Rectal smooth muscle tissue (tissue), 1 donor: Measurements from ENCODE around the gene MFSD6L.
"Not testable (repeated sequence)": the region's sequence is repeated elsewhere in the genome, so short reads cannot be mapped to it uniquely, and the experiment has no call there.

Experiments
- H3K27ac ChIP-seq: one replicate; pipeline ENCODE4 v1.7.0; 2013; ENCODE audit warnings: low read depth, low read length, inconsistent platforms
- H3K27me3 ChIP-seq: one replicate; pipeline ENCODE4 v1.7.0; 2013; ENCODE audit warnings: low read length; ENCODE audit not compliant: control insufficient read depth, insufficient read depth
- H3K36me3 ChIP-seq: one replicate; pipeline ENCODE4 v1.7.0; 2013; ENCODE audit warnings: low read length; ENCODE audit not compliant: control insufficient read depth, insufficient read depth
- H3K4me1 ChIP-seq: one replicate; pipeline ENCODE4 v1.7.0; 2013; ENCODE audit warnings: low read length; ENCODE audit not compliant: control insufficient read depth, insufficient read depth
- H3K4me3 ChIP-seq: one replicate; pipeline ENCODE4 v1.7.0; 2013; ENCODE audit warnings: low read length
- H3K9ac ChIP-seq: one replicate; pipeline ENCODE4 v1.7.0; 2013; ENCODE audit warnings: low read length

Gene MFSD6L

DNA sequence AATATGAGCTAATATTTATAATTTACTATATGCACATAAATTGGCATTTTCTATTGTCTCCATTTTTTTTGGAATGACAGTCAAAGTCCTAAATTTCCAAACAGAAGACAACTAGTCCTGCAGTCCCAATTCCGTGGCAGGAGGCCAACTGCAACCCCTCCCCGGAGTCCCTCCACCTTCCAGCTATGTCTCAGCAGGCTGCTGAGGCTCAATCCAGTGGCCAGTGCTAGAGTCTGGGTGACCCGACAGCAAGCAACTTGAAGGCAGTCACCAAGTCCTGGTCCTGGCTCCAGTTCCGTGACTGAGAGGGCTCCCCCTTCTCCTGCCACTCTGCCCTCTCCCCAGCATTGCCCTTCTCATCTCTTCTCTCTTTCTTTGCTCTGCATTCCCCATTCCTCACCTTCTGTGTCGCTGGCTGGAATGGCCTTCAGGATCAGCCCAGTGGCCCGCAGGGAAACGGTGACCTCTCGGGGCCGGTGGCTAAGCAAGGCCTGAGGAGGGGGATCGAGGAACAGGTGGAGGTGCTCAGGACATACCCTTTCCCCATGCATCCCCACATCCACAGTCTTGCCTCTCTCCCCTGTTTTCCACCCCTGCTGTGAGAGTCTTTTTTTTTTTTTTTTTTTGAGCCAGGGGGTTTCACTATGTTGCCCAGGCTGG is 22.4 kb upstream of the MFSD6L start:
- Histone ChIP-seq H3K4me1 (no peaks in the 10 kb centered on the region), H3K4me3 (no peak overlapping the region), H3K9ac (no peak overlapping the region), H3K27me3 (no peaks in the 10 kb centered on the region), H3K27ac (no peak overlapping the region), H3K36me3 (no peaks in the 10 kb centered on the region)

DNA sequence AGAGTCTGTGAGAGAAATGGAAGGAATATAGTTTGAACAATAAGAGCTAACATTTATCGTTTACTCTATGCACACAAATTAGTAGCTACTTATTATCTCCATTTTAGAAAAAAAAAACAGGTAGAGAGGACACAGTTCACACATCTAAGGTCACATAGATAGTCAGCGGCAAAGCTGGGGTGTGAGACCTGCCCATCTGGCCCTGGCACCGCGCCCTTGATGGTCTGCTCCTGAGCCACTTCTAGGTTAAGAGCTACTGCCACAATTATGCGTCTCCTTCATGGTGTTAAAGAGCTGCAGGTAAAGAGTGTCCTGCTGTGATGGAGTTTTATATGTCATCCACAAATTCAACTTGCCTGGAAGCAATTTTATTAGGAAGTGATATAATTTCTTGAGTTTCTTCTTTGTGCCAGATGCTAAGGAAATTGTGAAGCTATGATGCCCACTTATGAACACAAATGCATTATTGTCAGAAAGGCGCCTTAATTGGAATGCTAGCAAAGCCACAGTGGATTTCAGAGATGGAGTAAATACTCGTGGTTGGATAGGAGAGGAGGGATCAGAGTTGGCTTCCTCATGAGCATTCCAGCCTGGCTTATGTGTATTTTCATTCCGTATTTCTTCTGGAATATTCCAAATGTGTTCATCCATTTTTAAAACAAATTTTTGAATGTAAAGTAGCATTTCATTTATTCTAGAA is 21.3 kb upstream of the MFSD6L start:
- Histone ChIP-seq H3K27me3 (no peaks in the 10 kb centered on the region), H3K4me1 (no peaks in the 10 kb centered on the region), H3K36me3 (no peaks in the 10 kb centered on the region), H3K27ac (no peak overlapping the region), H3K4me3 (no peak overlapping the region), H3K9ac (no peak overlapping the region)

DNA sequence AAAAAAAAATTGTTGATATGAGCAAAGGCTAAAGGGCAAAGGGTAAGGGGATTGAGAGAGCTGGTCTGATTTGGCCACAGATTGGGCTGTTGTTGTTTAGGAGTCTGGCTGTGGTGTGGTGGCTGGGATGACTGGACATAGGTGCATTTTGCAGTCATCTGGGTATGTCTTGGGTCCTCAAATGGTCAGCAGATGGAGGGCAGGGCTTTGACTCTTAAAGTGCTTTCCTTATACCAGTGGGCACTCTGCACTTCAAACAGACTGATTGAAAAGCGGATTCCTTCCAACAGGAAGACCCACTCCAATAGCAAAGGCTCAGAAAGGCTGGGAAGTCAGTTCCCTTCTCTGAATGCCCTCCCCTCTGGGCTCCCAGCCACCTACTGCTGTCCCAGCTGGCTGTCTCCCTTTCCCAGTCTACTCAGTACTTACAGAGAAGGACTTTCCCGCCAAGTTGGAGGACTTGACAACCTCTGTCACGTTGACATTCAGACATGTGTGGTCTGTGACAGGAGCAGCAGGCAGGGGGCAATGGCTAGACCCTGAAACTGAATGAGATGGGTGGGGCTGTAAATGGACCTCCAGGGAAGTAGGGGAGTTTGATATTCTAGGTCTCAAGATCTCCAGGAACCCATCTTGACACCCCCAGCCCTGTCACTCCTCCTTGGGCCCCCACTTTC is 19.6 kb upstream of the MFSD6L start:
- Histone ChIP-seq H3K36me3 (no peaks in the 10 kb centered on the region), H3K4me1 (no peaks in the 10 kb centered on the region), H3K9ac (no peak overlapping the region), H3K27me3 (no peaks in the 10 kb centered on the region), H3K4me3 (no peak overlapping the region), H3K27ac (no peak overlapping the region)

DNA sequence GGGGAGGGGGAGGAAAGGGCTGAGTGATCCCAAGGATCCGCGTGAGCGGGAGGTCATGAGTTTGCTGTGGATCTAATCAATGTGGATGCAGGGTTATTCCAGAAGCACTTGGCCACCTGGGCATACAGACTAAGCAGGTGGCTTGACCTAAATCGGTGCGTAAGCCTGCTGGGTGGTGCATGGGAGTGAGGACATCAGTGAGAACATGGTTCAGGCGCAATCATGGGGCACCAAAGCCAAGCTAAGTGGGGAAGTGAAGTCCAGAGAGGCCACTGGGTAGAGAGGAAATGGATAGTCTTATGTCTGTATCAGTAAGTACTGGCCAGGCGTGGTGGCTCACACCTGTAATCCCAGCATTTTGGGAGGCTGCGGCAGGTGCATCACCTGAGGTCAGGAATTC is 18.9 kb upstream of the MFSD6L start:
- Histone ChIP-seq H3K4me3 (no peak overlapping the region), H3K36me3 (no peaks in the 10 kb centered on the region), H3K9ac (no peak overlapping the region), H3K27me3 (no peaks in the 10 kb centered on the region), H3K4me1 (no peaks in the 10 kb centered on the region), H3K27ac (no peak overlapping the region)

DNA sequence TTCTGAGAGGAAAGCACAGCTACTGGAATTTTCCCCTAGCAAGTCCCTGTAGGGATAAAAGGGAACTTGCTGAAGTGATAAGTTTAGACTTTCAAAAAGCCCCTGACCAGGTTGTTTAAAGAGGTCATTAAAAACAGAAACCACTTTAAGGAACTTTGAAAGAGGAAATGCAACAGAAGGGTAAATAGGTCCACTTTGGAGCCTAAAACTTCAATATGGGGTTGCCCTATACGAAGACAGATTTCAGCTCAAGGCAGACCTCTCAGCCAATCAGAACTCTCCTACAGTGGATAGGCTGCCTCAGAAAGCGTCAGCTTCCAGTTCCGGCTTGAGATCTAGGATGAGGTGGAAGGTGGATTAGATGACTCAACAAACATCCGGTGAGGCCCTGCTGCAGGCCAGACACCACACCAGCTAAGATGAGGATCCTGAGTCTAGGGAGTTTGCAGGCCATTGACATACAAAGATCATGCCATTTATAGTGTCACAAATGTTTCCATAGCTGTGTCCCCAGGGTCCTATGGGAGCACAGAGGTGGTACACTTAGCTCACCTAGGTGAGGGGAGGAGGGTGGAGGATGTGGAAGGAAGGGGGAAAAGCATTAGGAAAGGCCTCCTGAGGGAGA is 7.9 kb upstream of the MFSD6L start:
- H3K4me1 ChIP-seq = no peaks in the 10 kb centered on the region
- no peaks in the 10 kb centered on the region for H3K36me3 ChIP-seq
- no peak overlapping the region for H3K4me3 ChIP-seq
- no peak overlapping the region for H3K9ac ChIP-seq
- no peak overlapping the region for H3K27ac ChIP-seq
- H3K27me3 ChIP-seq = no peaks in the 10 kb centered on the region

DNA sequence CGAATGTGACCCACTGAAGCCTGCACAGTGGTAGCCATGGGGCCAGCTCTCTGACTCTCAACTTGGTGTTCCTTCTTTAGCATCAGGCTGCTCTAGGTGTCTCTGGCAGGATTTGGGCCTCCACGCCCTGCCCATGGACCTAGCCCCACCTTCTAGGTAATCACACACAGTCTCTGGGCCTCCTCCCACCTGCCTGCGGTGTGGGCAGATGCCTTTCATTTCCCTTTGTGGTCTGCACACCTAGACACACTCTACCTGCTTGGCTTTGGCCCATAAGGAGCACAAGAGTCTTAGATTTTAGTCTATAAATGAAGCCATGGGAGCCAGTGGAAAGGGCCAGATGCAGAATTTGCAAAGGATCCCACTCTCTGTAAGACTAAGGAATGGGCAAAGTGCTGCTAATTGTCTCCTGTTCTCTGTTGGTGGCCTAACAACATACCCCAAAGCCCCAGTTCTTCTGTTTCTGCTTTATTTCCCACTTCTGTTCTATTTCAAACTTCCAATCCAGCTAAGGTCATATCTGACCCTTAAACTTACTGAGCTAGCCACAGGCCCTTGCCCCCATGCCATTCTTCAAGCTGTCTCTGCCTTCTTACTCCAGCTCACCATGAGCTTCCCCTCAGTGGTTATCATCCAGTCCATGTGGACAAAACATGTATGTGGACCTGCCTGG is 7.2 kb upstream of the MFSD6L start:
- Histone ChIP-seq H3K4me1 (no peaks in the 10 kb centered on the region), H3K27ac (no peak overlapping the region), H3K27me3 (no peaks in the 10 kb centered on the region), H3K4me3 (no peak overlapping the region), H3K36me3 (no peaks in the 10 kb centered on the region), H3K9ac (no peak overlapping the region)

DNA sequence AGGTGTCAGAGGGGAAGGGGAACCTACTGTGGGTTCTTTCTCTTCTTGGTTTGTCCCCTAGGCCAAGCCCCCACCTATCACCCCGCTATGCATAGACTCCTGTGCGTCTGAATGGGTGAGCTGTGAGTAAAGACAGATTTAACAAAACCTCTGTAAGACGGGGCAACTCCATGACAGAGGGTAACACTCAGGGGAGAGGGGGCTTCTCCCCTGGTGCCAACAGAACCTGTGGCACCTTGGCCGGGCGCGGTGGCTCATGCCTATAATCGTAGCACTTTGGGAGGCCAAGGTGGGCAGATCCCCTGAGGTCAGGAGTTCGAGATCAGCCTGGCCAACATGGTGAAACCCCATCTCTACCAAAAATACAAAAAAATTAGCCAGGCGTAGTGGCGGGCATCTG is 6.2 kb upstream of the MFSD6L start:
- H3K27me3 ChIP-seq, H3K9ac ChIP-seq, H3K4me1 ChIP-seq, H3K4me3 ChIP-seq, H3K27ac ChIP-seq, H3K36me3 ChIP-seq: not testable (repeated sequence)

DNA sequence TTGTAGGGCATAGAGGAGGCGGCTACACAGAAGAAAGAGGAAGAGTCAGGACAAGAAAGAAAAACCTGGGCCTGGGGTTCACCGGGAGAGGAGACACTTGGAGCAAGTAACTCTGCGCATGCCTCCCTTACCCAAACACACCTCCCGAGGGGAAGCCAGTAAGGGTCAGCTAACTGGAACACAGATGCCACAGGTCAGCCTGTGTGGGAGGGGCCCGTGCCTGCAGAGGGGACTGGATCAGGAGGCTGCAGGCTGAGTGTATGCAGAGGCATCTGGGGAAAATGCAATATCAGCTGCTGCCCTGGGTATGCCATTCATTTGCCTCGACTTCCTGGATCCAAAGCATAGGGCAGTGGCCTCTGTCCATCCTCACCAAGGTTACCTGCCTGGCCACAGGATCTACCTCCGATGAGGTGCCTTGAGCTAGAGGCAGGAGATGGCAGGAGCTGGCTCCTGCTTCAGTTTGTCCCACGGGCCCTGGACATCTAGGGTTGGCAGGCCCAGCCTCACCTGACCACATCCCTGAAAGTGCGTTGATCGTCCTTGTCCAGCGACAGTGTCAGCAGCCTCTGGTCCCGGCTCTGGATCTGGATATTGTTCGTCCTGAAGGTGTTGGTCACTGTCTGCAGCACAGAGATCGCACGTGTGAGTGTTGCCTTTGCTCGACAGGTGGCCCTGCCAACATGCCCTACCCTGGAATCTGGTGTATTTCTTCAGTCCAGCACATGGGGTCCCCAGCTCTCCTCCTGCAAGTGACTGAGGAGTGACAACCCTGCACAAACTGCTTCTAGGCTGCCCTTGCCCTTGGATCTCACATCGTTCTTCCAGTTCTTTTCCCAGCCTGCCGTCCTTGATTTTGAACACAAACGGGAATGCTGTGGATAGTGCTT is 4.6 kb upstream of the MFSD6L start:
- no peak overlapping the region for H3K9ac ChIP-seq
- no peak overlapping the region for H3K27ac ChIP-seq
- no peaks in the 10 kb centered on the region for H3K27me3 ChIP-seq
- H3K4me3 ChIP-seq = no peak overlapping the region
- H3K36me3 ChIP-seq = no peaks in the 10 kb centered on the region
- H3K4me1 ChIP-seq = no peaks in the 10 kb centered on the region

DNA sequence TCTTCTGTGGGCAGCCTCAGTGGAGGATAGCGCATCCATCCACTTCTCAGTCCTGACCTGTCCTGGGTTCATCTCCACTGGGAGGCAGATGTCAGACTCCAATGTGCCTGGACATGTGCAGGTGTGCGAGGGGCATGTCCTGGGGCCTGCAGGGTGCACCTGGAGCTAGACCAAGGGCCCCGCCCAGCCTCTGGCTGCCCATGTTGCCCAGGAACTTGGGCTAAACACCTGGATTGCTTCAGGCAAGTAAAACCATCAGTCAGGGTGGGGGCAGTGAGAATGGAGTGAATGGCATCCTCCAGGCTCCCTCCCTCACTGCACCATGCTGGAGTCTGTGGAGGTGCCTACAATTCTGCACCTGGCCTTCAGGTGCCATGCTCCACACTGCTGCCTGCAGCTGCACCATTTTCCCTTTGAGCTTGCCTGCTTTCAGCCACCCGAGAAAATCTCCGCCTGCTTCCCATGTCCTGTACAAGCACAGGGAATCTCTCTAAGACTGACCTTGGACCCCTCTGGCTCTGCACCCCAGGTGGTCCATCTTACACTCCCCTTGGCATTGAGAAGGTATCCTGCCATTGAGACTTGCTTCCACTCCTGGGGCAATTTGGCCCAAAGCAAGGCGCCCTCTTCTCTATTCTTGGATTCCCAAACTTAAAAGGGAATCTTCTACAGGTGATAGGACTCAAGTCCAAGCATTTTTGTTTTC is 2.1 kb upstream of the MFSD6L start:
- Histone ChIP-seq H3K36me3 (no peaks in the 10 kb centered on the region), H3K4me3 (no peak overlapping the region), H3K27ac (no peak overlapping the region), H3K27me3 (no peaks in the 10 kb centered on the region), H3K4me1 (no peaks in the 10 kb centered on the region), H3K9ac (no peak overlapping the region)

DNA sequence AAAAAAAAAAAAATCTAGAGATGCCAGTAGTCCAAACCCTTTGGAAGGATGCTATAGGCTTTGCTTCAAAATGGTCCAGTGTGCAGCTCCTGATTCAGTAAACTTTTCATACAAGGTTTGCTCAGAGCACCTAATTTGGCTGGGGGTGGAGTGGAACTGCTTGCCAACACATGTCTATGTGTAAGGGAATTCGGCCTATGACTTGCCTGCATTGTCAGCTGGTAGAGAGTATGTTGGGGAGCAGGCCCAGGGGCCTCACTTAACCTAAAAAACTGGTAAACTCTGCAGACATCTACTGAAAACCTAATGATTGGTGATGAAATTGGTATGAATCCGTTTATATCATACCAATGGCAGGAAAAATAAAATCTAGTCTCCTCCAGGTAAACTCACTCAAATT is 1.5 kb upstream of the MFSD6L start:
- Histone ChIP-seq H3K27me3 (no peaks in the 10 kb centered on the region), H3K4me1 (no peaks in the 10 kb centered on the region), H3K27ac (no peak overlapping the region), H3K9ac (no peak overlapping the region), H3K4me3 (no peak overlapping the region), H3K36me3 (no peaks in the 10 kb centered on the region)

DNA sequence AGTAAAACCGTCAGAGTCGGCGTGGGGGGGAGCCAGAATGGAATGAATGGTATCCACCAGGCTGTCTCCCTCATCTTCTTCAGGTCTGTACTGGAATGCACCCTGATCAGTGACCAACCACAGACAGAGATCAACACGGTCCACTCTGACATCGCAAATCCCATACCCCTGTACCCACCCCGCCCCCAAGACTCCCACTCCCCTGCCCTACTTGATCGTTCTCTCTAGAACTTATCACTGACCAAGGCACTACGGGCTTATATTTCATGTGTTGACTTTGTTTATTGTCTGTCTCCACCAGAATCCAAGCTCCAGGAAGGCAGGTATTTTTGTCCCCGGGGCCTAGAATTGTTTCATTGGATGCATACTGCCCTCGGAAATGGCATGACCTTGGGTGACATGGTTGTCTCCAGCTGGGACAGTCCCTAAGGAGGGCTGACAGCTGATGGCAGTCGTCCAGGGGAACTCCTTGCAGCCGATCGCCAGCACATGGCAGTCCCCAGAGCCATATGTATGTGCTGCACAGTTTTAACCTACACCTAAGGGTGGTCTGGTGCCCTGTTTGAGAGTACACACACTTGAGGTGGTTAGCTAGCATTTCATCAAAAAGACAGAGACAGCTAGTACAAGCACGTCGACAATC is 526 bp upstream of the MFSD6L start:
- Histone ChIP-seq H3K4me1 (no peaks in the 10 kb centered on the region), H3K36me3 (no peaks in the 10 kb centered on the region), H3K27ac (no peak overlapping the region), H3K9ac (no peak overlapping the region), H3K27me3 (no peaks in the 10 kb centered on the region), H3K4me3 (peak overlapping the region; percentile 19)
